Stimulated activated CD4-positive, alpha-beta T cell treated with anti-CD3 and anti-CD28 coated beads, Interleukin-2, amount 100 ng/mL, for 24 hours (primary cell): ENCODE data around the gene MAD2L1BP.

Source experiments
- DNase-seq, 2 donors: peaks; one replicate each; pipeline ENCODE4 v3.0.0-alpha.2; 2020

MAD2L1BP gene

GRCh38 chr6:43683708-43684455, 48.2 kb downstream of the MAD2L1BP start:
- no peak for DNase-seq

- DNase-seq = no peak
These were observed 51.4 kb downstream of the MAD2L1BP start for GRCh38 chr6:43687079-43687436.

- DNase-seq = peak; percentile 83 to 88
These were observed 52.1 kb downstream of the MAD2L1BP start, which contains the start of gene MRPS18A for GRCh38 chr6:43687437-43688347. TSS of gene MRPS18A (minus strand) at chr6:43687791. CDS start at chr6:43687779, 12 bp downstream.

- DNase-seq = no peak
These were observed 53.8 kb downstream of the MAD2L1BP start for GRCh38 chr6:43689421-43689820.
